Gastroesophageal sphincter (tissue), 3 donors: Measurements from ENCODE around the gene ZNHIT6.

ENCODE experiments used
- EP300 ChIP-seq: sonication (generic); formaldehyde crosslinking; IDR thresholded peaks from one replicate; pipeline ENCODE4 v1.6.1; 2017; ENCODE audit warnings: antibody characterized with exemption, mild to moderate bottlenecking
- POLR2A ChIP-seq, 2 donors: fragments of 450-650 bp; IDR thresholded peaks; one replicate each; pipeline ENCODE4 v1.6.1; 2017; ENCODE audit warnings: antibody characterized with exemption in 2 of 2, mild to moderate bottlenecking in 2 of 2, moderate library complexity in 1 of 2
- POLR2AphosphoS5 ChIP-seq: sonication (generic); formaldehyde crosslinking; IDR thresholded peaks from one replicate; pipeline ENCODE4 v1.6.1; 2017; ENCODE audit warnings: antibody characterized with exemption
- TF ChIP-seq, protein P1 (sequence below), 4 experiments: fragments of 200-600 bp in 2 of 4; fragments of 450-650 bp in 2 of 4; sonication (generic) in 1 of 4; IDR thresholded peaks; one replicate each; pipeline ENCODE4 v1.5.1; 2017 to 2019; ENCODE audit warnings: antibody characterized with exemption in 4 of 4, mild to moderate bottlenecking in 2 of 4, moderate library complexity in 2 of 4

- TF ChIP-seq, protein P1, sequence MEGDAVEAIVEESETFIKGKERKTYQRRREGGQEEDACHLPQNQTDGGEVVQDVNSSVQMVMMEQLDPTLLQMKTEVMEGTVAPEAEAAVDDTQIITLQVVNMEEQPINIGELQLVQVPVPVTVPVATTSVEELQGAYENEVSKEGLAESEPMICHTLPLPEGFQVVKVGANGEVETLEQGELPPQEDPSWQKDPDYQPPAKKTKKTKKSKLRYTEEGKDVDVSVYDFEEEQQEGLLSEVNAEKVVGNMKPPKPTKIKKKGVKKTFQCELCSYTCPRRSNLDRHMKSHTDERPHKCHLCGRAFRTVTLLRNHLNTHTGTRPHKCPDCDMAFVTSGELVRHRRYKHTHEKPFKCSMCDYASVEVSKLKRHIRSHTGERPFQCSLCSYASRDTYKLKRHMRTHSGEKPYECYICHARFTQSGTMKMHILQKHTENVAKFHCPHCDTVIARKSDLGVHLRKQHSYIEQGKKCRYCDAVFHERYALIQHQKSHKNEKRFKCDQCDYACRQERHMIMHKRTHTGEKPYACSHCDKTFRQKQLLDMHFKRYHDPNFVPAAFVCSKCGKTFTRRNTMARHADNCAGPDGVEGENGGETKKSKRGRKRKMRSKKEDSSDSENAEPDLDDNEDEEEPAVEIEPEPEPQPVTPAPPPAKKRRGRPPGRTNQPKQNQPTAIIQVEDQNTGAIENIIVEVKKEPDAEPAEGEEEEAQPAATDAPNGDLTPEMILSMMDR (IDR thresholded peaks at IDR 0.05): no peak
- TF ChIP-seq EP300: no peak
- no peak for TF ChIP-seq POLR2A (IDR thresholded peaks at IDR 0.05)
- no peak for TF ChIP-seq POLR2AphosphoS5
These were observed 55.9 kb downstream of the ZNHIT6 start for GRCh38 chr1:85652327-85652726.
